HG03280 (cell line): Measurements from ENCODE around the gene DCTN4.
"Not testable (repeated sequence)": the region's sequence is repeated elsewhere in the genome, so short reads cannot be mapped to it uniquely, and the experiment has no call there.

Experiments
- ATAC-seq: cut with Tn5 transposase; IDR thresholded peaks from one replicate; pipeline ENCODE4 v1.9.1; 2021; ENCODE audit warnings: mild to moderate bottlenecking, moderate library complexity; ENCODE audit not compliant: unreplicated experiment

Gene DCTN4

GRCh38 chr5:150742455-150743141 is 16.2 kb downstream of the DCTN4 start:
- not testable (repeated sequence) for ATAC-seq

GRCh38 chr5:150740992-150741391 is 17.8 kb downstream of the DCTN4 start:
- no peak for ATAC-seq

- no peak for ATAC-seq
Observed at GRCh38 chr5:150738862-150739261, 20.0 kb downstream of the DCTN4 start.

GRCh38 chr5:150734579-150735384 is 24.0 kb downstream of the DCTN4 start:
- ATAC-seq: no peak

DNA sequence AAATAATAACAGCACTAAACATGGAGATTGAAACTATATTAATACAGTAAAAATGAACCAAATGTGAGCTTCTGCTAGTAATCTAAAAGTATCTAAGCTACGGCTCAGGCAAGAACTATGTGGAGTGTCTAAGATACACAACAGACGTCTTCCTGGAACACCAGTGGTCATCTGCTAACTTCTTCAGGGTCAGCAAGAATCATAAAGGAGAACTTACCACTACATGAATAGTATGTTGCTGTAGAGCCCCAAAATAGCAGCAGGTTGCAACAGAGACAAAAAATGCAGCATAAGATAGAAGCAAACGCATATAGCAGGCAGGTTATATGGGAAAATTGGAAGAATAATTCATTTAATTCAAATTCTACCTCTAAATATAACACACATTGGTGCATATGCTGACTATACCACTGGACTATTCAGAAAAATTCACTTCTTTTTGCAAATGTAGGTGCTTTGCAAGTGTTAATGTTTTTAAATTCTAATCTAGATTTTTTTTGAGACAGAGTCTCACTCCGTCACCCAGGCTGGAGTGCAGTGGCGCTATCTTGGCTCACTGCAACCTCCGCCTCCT is 27.1 kb downstream of the DCTN4 start:
- ATAC-seq: no peak

DNA sequence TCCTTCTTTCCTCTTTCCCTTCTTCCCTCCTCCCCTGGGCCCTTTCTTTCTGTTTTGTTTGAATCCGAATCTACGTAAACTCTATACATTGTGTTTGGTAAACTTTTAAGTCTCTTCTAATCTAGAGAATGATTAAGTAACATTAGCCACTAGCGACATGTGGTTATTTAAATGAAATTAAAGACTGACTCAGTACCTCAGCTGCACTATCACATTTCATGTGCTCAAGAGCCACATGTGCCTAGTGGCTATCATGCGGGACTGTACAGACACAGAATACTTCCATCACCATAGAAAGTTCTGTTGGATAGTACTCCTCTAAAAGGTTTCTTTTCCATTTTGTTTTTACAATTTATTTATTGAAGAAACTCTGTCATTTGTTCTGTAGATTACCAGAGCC is 29.0 kb downstream of the DCTN4 start:
- ATAC-seq: no peak

GRCh38 chr5:150723845-150724244 is 35.0 kb downstream of the DCTN4 start:
- ATAC-seq: no peak

DNA sequence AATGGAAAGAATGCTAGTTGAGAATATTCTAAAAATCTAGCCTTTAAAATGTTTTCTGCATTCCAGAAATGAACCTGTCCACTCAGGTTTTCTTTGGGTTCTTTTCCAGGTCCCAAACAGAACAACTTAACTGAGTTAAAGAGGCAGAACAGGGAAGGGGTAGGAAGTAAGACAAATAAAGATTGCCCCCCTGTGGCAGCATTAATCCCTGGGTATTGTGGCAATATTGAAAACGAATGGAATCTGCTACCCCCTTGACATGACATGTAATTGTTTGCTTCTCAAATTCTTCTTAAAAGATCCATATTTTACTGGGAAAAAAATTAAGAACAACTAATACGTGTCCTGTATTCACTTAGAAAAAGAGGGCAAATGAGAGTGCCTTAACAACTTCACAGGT is 48.7 kb downstream of the DCTN4 start:
- no peak for ATAC-seq

GRCh38 chr5:150706776-150707390 is 51.9 kb downstream of the DCTN4 start:
- ATAC-seq: no peak

DNA sequence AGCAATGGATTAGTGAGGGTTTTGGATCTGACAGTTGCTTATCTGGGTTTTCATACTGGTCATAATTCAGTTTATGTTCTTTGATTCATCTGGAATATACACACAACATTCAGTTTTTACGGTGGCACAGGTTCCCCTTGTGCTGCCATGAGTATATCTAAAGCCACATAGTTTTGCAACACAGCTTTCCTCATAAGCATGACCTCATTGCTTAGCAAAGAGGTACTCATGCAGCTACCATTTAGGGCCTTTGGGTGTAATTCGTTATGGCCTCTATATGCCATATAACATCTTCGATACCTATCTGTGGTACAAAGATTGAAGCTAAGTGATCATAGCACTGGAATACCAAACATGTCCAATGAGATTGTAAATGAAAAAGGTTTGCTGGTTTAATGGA is 55.1 kb downstream of the DCTN4 start:
- ATAC-seq: no peak

DNA sequence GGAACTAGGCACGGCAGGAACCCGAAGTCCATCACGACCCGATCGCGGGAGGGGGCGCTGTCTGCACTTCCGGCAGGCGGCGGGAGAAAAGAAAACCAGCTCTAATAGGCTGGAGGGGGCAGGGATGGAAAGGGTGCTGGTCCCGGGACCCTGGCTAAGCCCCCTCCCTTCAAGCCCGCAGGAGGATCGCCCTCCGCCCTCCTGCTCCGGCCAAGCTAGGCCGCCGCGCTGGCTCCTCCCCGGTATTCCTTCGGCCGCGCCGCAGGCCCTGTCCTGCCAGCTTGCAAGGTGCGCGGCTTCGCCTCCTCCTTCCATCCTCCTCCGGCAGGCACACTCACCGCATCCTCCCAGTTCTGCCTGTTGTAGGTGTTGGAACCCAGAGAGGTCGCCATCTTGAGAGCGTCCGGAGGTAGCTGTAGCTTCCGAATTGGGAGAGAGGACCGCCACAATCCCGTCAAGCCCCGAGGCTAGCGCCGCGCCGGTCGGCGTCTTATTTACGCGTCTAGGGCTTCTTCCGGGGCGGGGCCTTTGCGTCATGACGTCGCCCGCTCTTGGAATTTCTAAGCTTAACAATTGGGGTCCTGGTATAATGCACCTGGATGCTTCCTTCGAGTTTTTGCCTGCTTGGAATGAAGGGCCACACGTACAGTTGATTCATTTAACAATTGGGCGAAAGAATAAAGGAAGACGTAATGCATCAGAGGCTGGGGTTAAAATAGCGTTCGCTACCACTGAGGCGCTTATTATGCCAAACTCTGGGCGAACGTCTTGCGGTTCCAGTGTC is 58.0 kb downstream of the DCTN4 start, which contains the start of gene RBM22:
Gene RBM22 (minus strand): TSS at position 469 of the 784 bp plus-strand sequence. CDS start 77 bp downstream, at position 392.
- ATAC-seq: peak; percentile 96

- ATAC-seq: no peak
Observed at GRCh38 chr5:150700246-150700593, 58.6 kb downstream of the DCTN4 start.

DNA sequence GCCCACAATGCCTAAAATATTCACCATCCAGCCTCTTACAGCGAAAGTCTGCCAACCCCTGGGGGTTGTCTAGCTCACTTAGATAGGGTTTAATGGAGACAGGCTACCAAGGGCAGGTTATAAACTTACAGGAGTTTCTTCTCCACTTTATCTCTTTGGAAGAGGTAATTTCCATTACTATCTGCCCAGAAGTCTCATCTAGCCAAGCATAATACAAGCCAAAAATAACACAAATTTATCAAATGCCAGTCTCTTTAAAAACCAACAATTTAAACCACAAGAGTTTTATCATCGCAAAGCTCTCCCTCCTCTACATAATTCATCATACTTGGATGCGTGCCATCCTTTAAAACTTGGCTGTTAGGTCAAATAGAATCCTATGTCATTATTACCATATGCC is 64.2 kb downstream of the DCTN4 start:
- no peak for ATAC-seq

GRCh38 chr5:150692276-150692675 is 66.5 kb downstream of the DCTN4 start:
- no peak for ATAC-seq

DNA sequence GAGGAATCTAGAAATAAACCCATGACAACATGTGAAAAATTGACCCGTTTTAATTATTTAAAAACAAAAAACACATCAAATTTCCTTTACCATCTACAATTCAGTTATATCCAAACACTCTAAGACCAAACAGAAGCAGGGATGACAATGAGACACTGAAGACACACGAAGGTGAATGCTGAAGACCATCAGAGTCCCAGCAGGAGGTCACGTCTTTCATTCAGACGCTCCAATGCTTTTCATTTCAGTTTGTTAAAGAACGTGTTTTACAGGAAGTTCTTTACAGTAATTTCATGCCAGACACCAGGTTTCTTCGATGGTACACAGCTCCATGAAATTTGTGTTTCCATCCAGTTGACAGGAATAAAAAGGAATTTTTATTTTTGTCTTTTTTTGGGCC is 68.1 kb downstream of the DCTN4 start:
- ATAC-seq: no peak

DNA sequence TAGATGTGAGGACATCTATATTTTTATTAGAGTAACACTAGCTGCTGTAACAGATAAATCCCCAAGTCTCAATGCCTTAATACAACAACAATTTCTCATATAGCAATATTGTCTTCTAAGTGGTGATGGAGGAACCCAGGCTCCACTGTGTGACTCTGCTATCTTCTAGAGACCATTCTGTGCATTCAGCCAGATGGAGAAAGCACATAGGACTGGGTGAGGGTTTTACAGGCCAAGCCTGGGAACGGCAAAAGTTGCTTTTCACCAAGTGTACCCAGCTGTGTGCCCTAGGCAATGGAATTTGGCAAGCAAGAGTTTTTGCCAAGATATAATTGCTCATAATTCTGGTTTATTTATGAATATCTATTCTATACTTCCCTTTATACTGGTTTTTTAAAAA is 69.7 kb downstream of the DCTN4 start:
- ATAC-seq: no peak

DNA sequence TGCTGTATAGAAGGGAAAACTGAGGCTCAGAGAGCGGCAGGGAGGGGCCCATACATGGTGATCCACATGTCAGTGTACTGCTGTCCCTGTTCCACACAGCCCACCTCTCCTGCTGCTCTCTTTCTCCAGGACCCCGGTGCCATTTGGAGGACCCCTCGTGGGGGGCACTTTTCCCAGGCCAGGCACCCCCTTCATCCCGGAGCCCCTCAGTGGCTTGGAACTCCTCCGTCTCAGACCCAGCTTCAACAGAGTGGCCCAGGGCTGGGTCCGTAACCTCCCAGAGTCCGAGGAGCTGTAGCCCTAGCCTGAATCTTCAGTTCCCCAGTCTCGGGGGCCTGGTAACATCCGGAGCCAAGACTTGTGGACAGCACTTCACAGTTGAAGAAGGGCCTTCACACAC is 82.2 kb downstream of the DCTN4 start:
- no peak for ATAC-seq

DNA sequence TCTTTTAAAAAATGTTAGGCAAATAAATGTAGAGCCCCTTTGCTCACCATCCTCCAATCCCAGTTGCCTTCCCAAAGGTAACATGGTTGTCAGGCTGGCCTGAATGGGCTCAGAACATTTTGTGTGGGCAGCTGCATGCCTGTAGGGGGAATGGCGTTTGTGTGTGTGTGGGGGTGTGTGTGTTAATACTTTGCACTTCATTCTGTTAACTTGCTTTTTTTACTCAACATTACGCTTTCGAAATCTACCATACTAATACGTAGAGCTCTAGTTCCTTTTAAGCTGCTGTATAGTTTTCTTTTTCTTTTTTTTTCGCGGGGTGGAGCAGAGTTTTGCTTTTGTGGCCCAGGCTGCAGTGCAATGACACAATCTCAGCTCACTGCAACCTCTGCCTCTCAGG is 83.7 kb downstream of the DCTN4 start:
- no peak for ATAC-seq

GRCh38 chr5:150674341-150674821 is 84.4 kb downstream of the DCTN4 start:
- ATAC-seq: no peak

DNA sequence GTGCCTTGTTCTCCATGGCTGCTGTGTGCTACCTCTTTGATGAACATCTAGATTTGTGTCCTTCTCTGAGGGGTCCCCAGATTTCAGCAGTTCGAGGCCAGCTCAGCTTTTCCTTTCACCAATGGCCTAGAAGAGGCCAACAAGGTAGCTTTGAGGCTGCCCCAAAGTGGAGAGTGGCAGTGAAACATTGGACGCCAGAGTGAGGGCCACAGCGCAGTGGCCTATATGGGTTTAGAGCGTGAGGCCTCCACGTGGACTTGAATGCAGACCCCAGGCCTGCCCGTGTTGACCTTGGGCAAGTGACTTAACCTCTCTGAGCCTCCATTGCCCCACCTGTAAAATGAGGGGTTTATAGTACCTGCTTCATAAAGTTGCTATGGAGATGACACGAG is 85.9 kb downstream of the DCTN4 start:
- no peak for ATAC-seq
